ENCODE data around the gene EDC4. TPM values are rescaled to one million over a fixed set of nuclear protein-coding genes. Genes with fewer than 3 reads are reported as not detected.
"Not testable (repeated sequence)": the region's sequence is repeated elsewhere in the genome, so short reads cannot be mapped to it uniquely, and the experiment has no call there.

Gene EDC4
- polyA plus RNA-seq, 4 donors, result 30.6 to 76.5 (median 55.2) TPM

DNA sequence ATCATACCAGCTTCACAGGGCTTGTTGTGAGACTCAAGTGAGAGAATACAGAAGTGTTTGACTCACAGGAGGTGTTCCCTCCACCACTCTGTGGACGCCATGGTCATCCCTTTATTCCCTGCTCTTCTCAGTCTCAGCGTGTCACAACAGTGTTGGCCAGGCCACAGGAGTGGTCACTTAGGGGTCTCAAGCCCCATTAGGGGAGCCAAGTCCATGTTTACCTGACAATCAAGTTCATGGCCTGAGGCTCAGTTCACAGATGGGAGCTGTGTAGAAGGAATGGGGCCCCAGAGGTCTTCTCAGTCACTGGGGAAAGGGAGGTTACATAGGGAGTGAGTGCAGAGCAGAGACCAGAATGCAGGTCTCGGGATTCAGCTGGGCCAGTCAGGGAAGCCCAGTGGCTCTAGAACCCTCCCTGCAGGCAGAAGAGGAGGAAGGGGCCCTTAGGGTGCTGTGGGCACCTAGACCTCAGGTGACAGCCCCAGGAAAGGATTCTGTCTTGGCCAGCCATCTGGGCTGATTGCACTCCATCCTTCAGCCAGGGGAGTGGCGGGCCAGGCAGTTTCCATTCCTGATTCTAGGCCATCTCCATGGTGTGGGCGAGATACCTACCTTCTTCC lies 15.8 kb upstream of the EDC4 start:
- 82 to 93% (median 90%) methylated on average over 5 of the region's 5 CpGs for WGBS, 3 donors

DNA sequence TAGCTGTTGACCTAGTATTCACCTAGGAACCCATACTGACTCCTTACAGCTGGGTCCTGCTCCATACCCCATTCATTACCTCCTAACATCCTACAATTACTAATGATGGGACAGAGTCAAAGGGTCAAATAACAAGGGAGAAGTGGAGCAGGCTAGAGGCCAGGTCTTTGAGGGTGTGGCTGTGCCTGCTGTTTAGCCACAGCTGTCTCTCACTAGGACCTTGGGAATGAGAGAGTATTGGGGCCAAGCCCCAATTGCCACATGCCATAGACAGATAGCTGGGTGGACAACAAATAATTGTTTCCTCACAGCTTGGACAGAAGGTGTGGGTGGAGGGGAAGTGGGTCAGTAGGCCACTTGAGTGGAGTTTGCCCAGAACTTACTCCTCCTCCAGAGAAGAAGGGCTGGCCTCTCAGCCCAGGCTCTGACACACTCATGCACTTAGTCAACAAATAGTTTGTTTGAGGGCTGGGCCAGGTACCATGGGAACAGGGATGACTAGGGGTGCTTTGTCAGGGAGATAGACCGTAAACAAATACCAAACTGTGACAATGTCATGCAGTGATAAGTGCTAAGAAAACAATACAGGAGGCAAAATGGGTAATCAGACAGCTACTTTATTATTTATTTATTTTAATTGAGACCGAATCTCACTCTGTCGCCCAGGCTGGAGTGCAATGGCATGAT lies 15.2 kb upstream of the EDC4 start:
- no peaks in the 10 kb centered on the region for H3K27me3 ChIP-seq (ENCODE audit: control insufficient read depth in 3 of 3, insufficient read depth in 3 of 3, low read length in 3 of 3)
- FAIRE-seq (no peak), DNase-seq (peak; percentile 95 to 97)
- H3K27ac ChIP-seq (ENCODE audit: low read depth in 1 of 3, low read length in 2 of 3), result peak overlapping the region in 2 of 3 donors; percentile 78 to 90
- WGBS, 3 donors, result 3 to 28% (median 28%) methylated on average over 3 of the region's 3 CpGs
- H3K36me3 ChIP-seq (ENCODE audit: control insufficient read depth in 3 of 3, insufficient read depth in 2 of 3, low read depth in 1 of 3, low read length in 3 of 3), result peaks cover 0 to 58% (median 0%) of the 10 kb centered on the region in 3 donors
- H3K4me3 ChIP-seq (ENCODE audit: low read depth in 1 of 3, low read length in 3 of 3), result no peak overlapping the region
- no peaks in the 10 kb centered on the region for H3K9me3 ChIP-seq (ENCODE audit: control insufficient read depth in 2 of 2, insufficient read depth in 1 of 2, low read depth in 1 of 2, low read length in 1 of 2)
- H3K4me1 ChIP-seq (ENCODE audit: control insufficient read depth in 3 of 3, insufficient read depth in 2 of 3, low read depth in 1 of 3, low read length in 2 of 3), result peaks cover 7 to 35% (median 8%) of the 10 kb centered on the region in 3 donors

More for the DNA sequence above, 15.8 kb upstream of the EDC4 start:
- no peaks in the 10 kb centered on the region for H3K27me3 ChIP-seq (ENCODE audit: control insufficient read depth in 3 of 3, insufficient read depth in 3 of 3, low read length in 3 of 3)
- no peaks in the 10 kb centered on the region for H3K9me3 ChIP-seq (ENCODE audit: control insufficient read depth in 2 of 2, insufficient read depth in 1 of 2, low read depth in 1 of 2, low read length in 1 of 2)
- peaks cover 7 to 35% (median 8%) of the 10 kb centered on the region in 3 donors for H3K4me1 ChIP-seq (ENCODE audit: control insufficient read depth in 3 of 3, insufficient read depth in 2 of 3, low read depth in 1 of 3, low read length in 2 of 3)
- FAIRE-seq (no peak), DNase-seq (no peak)
- no peak overlapping the region for H3K4me3 ChIP-seq (ENCODE audit: low read depth in 1 of 3, low read length in 3 of 3)
- H3K36me3 ChIP-seq (ENCODE audit: control insufficient read depth in 3 of 3, insufficient read depth in 2 of 3, low read depth in 1 of 3, low read length in 3 of 3), result peaks cover 0 to 57% (median 0%) of the 10 kb centered on the region in 3 donors
- peak overlapping the region in 2 of 3 donors; percentile 78 to 90 for H3K27ac ChIP-seq (ENCODE audit: low read depth in 1 of 3, low read length in 2 of 3)

DNA sequence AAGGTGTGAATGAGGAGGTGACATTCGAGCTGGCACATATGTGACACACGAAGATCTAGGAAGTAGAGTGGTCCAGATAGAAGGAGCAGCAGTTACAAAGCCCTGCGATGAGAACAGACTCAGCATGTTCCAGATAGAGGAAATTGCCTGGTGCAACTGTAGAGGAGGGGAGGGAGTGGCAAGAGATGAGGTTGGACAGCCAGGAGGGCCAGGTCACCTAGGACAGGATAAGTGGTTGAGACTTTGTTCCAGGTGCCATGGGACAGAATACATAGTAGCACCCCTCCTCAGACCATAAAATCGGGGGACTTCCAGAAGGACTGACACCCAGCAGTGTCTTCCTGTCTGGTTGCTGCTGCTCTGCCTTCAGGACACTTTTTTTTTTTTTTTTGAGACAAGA lies 14.4 kb upstream of the EDC4 start:
- Histone ChIP-seq H3K27me3 (ENCODE audit: control insufficient read depth in 3 of 3, insufficient read depth in 3 of 3, low read length in 3 of 3) (no peaks in the 10 kb centered on the region), H3K4me3 (ENCODE audit: low read depth in 1 of 3, low read length in 3 of 3) (no peak overlapping the region), H3K4me1 (ENCODE audit: control insufficient read depth in 3 of 3, insufficient read depth in 2 of 3, low read depth in 1 of 3, low read length in 2 of 3) (peaks cover 7 to 35% (median 8%) of the 10 kb centered on the region in 3 donors), H3K36me3 (ENCODE audit: control insufficient read depth in 3 of 3, insufficient read depth in 2 of 3, low read depth in 1 of 3, low read length in 3 of 3) (peaks cover 0 to 60% (median 0%) of the 10 kb centered on the region in 3 donors), H3K27ac (ENCODE audit: low read depth in 1 of 3, low read length in 2 of 3) (peak overlapping the region in 2 of 3 donors; percentile 65 to 90), H3K9me3 (ENCODE audit: control insufficient read depth in 2 of 2, insufficient read depth in 1 of 2, low read depth in 1 of 2, low read length in 1 of 2) (no peaks in the 10 kb centered on the region)
- DNase-seq (peak; percentile 67 to 69), FAIRE-seq (no peak)
- 40 to 61% (median 55%) methylated on average over 4 of the region's 4 CpGs for WGBS, 3 donors

DNA sequence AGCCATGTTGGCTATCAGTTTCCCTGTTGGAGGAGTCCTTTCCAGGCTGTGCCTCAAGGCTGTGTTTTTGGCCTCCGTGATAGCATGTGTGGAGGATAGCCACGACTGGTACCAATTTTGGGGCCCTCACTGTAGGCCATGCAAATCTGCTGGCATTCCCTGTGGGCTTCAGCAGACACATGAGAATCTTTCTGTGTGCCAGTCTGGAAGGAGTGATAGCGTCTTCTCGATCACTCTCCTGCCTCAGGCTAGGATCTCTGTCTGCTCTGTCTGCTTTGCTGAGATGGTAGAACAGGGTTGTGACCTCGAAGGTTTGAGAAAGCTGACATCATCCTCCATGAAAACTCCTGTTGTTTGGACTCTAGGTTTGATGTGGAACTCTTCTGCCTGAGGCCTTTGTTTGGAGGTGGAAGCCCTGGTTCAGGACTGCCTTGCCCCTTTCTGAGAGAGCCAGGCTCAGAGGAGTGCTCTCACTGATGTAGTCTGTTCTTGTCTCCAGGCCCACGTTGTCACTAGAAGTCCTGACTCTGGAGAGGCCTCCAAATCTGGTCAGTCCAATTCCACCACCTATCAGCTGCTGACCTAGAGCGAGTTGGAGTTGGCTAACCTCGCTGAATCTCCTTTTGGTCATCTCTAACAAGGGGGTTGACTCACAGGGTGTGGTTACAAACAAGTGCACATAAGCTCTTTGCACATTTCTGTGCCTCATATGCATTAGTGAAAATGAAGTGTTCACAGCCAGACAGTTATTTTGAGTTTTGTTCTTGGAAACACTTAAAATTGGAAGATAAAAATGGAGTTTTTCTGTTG lies 12.1 kb upstream of the EDC4 start:
- Histone ChIP-seq H3K36me3 (ENCODE audit: control insufficient read depth in 3 of 3, insufficient read depth in 2 of 3, low read depth in 1 of 3, low read length in 3 of 3) (peaks cover 0 to 65% (median 0%) of the 10 kb centered on the region in 3 donors), H3K27ac (ENCODE audit: low read depth in 1 of 3, low read length in 2 of 3) (peak overlapping the region in 1 of 3 donors; percentile 17), H3K4me1 (ENCODE audit: control insufficient read depth in 3 of 3, insufficient read depth in 2 of 3, low read depth in 1 of 3, low read length in 2 of 3) (peaks cover 7 to 24% (median 8%) of the 10 kb centered on the region in 3 donors), H3K27me3 (ENCODE audit: control insufficient read depth in 3 of 3, insufficient read depth in 3 of 3, low read length in 3 of 3) (no peaks in the 10 kb centered on the region), H3K9me3 (ENCODE audit: control insufficient read depth in 2 of 2, insufficient read depth in 1 of 2, low read depth in 1 of 2, low read length in 1 of 2) (no peaks in the 10 kb centered on the region), H3K4me3 (ENCODE audit: low read depth in 1 of 3, low read length in 3 of 3) (no peak overlapping the region)
- DNase-seq (no peak), FAIRE-seq (no peak)
- 80 to 88% (median 83%) methylated on average over 8 of the region's 8 CpGs for WGBS, 3 donors

- peaks cover 0 to 72% (median 0%) of the 10 kb centered on the region in 3 donors for H3K36me3 ChIP-seq (ENCODE audit: control insufficient read depth in 3 of 3, insufficient read depth in 2 of 3, low read depth in 1 of 3, low read length in 3 of 3)
These were observed 11.0 kb upstream of the EDC4 start for GRCh38 chr16:67861877-67862276.

GRCh38 chr16:67862623-67863583 lies 9.9 kb upstream of the EDC4 start:
- WGBS, 3 donors, result 84 to 95% (median 89%) methylated on average over 11 of the region's 11 CpGs
- no peak for FAIRE-seq
- peak overlapping the region in 1 of 3 donors; percentile 22 for H3K27ac ChIP-seq (ENCODE audit: low read depth in 1 of 3, low read length in 2 of 3)
- peaks cover 3 to 9% (median 7%) of the 10 kb centered on the region in 3 donors for H3K4me1 ChIP-seq (ENCODE audit: control insufficient read depth in 3 of 3, insufficient read depth in 2 of 3, low read depth in 1 of 3, low read length in 2 of 3)
- H3K27me3 ChIP-seq (ENCODE audit: control insufficient read depth in 3 of 3, insufficient read depth in 3 of 3, low read length in 3 of 3), result no peaks in the 10 kb centered on the region
- no peak overlapping the region for H3K4me3 ChIP-seq (ENCODE audit: low read depth in 1 of 3, low read length in 3 of 3)
- peaks cover 0 to 79% (median 4%) of the 10 kb centered on the region in 3 donors for H3K36me3 ChIP-seq (ENCODE audit: control insufficient read depth in 3 of 3, insufficient read depth in 2 of 3, low read depth in 1 of 3, low read length in 3 of 3)
- no peaks in the 10 kb centered on the region for H3K9me3 ChIP-seq (ENCODE audit: control insufficient read depth in 2 of 2, insufficient read depth in 1 of 2, low read depth in 1 of 2, low read length in 1 of 2)
- DNase-seq, result no peak

More at GRCh38 chr16:67861877-67862276, 11.0 kb upstream of the EDC4 start:
- Histone ChIP-seq H3K27ac (ENCODE audit: low read depth in 1 of 3, low read length in 2 of 3) (no peak overlapping the region), H3K4me3 (ENCODE audit: low read depth in 1 of 3, low read length in 3 of 3) (no peak overlapping the region), H3K27me3 (ENCODE audit: control insufficient read depth in 3 of 3, insufficient read depth in 3 of 3, low read length in 3 of 3) (no peaks in the 10 kb centered on the region), H3K9me3 (ENCODE audit: control insufficient read depth in 2 of 2, insufficient read depth in 1 of 2, low read depth in 1 of 2, low read length in 1 of 2) (no peaks in the 10 kb centered on the region), H3K4me1 (ENCODE audit: control insufficient read depth in 3 of 3, insufficient read depth in 2 of 3, low read depth in 1 of 3, low read length in 2 of 3) (peaks cover 7 to 19% (median 7%) of the 10 kb centered on the region in 3 donors)
- FAIRE-seq, result no peak
- WGBS, 3 donors, result 84 to 92% (median 90%) methylated on average over 6 of the region's 6 CpGs
- no peak for DNase-seq

DNA sequence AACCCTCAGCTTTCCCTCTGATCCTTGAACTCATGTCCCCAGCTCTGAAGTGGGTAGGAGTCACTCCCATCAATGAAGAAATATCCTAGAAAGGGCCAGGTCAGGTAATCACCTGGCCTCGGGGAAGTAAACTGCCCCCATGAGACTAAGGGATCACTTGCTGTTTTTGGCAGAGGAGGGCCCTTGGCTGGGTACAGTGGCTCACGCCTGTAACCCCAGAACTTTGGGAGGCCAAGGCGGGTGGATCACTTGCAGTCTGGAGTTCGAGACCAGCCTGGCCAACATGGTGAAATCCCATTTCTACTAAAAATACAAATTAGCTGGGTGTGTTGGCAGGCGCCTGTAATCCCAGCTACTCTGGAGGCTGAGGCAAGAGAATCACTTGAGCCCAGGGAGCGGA lies 8.8 kb upstream of the EDC4 start:
- not testable (repeated sequence) for H3K4me1 ChIP-seq (ENCODE audit: control insufficient read depth in 3 of 3, insufficient read depth in 2 of 3, low read depth in 1 of 3, low read length in 2 of 3); H3K9me3 ChIP-seq (ENCODE audit: control insufficient read depth in 2 of 2, insufficient read depth in 1 of 2, low read depth in 1 of 2, low read length in 1 of 2); H3K27me3 ChIP-seq (ENCODE audit: control insufficient read depth in 3 of 3, insufficient read depth in 3 of 3, low read length in 3 of 3); DNase-seq; FAIRE-seq; H3K4me3 ChIP-seq (ENCODE audit: low read depth in 1 of 3, low read length in 3 of 3)
- Histone ChIP-seq H3K27ac (ENCODE audit: low read depth in 1 of 3, low read length in 2 of 3) (peak overlapping the region in 1 of 3 donors; percentile 22), H3K36me3 (ENCODE audit: control insufficient read depth in 3 of 3, insufficient read depth in 2 of 3, low read depth in 1 of 3, low read length in 3 of 3) (peaks cover 2 to 88% (median 4%) of the 10 kb centered on the region in 3 donors)
- 93 to 96% (median 94%) methylated on average over 6 of the region's 6 CpGs for WGBS, 3 donors

All from small intestine (tissue), 7 donors.